ENCODE results near the gene ZNF622.

DNA sequence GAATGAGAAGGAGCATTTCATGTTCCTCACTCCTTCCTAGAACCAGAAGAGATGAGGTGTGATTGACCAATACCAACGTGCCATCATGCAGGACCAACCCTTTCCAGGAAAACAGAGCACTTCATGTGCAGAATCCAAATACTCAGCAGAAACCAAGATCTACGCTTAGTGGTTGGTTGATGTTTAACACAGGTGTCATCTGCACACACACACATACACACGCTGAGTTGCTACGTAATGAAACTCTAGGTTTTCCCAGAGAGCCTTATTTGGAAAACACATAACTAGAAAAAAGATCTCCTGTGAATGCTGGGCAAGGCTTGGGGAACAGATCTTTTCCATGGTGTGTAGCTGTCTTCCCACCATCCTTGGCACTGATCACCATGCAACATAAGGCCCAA is 21.1 kb upstream of the ZNF622 start:
- TF ChIP-seq EZH2 (IDR thresholded peaks at IDR 0.05; ENCODE audit: low read depth), result no peak
- TF ChIP-seq, protein P1, sequence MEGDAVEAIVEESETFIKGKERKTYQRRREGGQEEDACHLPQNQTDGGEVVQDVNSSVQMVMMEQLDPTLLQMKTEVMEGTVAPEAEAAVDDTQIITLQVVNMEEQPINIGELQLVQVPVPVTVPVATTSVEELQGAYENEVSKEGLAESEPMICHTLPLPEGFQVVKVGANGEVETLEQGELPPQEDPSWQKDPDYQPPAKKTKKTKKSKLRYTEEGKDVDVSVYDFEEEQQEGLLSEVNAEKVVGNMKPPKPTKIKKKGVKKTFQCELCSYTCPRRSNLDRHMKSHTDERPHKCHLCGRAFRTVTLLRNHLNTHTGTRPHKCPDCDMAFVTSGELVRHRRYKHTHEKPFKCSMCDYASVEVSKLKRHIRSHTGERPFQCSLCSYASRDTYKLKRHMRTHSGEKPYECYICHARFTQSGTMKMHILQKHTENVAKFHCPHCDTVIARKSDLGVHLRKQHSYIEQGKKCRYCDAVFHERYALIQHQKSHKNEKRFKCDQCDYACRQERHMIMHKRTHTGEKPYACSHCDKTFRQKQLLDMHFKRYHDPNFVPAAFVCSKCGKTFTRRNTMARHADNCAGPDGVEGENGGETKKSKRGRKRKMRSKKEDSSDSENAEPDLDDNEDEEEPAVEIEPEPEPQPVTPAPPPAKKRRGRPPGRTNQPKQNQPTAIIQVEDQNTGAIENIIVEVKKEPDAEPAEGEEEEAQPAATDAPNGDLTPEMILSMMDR (conservative IDR thresholded peaks at IDR 0.05), result no peak

Measured in PC-9 (cell line).